HG02759 (cell line): ENCODE data around the gene ELAPOR2.
"Not testable (repeated sequence)": the region's sequence is repeated elsewhere in the genome, so short reads cannot be mapped to it uniquely, and the experiment has no call there.

ENCODE experiments used
- ATAC-seq: cut with Tn5 transposase; IDR thresholded peaks from one replicate; pipeline ENCODE4 v1.9.1; 2021; ENCODE audit warnings: mild to moderate bottlenecking, moderate library complexity; ENCODE audit not compliant: unreplicated experiment

ELAPOR2 gene

DNA sequence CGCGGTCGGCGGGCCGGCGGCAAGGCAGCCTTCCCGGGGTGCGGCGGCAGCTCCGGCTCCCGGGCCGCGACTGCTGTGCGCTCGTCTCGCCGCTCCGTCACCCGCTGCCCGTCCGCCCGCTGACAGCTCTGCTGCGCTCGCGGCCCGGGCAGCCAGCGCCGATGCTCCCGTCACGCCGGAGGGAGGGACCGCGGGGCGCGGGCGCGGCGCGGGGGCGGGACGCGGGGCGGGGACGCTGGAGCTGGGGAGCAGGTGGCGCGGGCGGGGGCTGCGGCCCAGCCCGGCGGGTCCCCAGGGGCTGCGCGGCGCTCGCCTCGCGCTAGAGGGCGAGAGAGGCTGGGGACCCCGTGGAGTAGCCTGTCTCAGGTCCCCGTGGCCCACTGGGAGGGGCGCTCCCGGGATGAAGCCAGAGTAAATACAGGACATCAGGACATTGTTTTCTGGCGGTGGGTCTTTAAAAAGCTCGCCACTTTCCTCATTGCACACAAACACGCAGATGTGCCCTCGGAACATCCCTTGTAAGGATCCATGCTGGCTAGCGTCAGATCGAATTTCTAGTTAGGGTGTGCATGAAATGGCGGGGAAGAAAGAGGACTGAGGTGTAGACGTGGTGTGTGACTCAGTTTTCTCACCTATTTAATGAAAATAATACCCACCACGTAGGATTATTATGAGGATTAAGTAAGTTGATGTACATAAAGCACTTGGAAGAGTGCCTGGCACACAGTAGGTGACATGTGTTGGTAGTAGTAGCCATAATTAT lies at the start of gene ELAPOR2:
TSS of gene ELAPOR2 (minus strand) at position 130 of the 763 bp plus-strand sequence. CDS start 141 bp downstream, outside the sequence.
- ATAC-seq: peak; percentile 95

DNA sequence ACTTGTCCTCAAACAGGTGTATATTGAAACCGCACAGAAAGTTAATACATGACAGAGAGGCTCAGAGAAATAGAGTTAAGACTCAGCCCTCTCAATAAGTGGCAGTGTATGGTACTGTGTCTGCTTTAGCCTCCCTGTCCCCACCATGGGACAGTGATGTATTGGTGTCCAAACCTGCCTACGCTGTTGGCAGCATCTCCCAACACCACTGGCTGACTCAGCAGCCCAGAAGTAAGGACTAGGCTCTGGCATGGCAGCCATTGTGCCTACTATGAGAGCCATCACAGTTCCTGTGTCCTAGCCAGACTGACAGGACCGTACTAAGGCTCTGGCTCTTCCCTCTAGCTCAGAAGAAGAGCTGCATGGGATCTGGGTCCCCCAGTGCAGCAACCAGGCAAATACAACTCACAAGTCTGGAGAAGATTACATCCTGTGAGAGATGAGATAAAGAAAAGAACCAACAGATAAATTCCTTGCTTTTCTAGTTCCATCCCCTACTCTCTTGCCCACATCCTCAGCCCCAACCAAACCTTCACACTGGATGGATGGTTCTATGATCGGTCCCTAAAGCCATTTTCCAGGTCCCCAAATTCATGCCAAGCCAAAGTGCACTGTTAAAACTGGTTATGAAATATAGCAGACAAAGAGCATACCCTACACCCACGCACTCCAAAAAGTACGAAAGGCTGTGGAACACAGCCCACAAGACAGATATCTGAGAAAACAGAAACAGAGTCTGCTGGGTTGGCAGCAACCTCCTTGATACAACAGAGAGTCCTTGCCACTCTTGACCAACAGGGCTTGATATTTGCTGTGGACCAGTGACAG lies 48.7 kb upstream of the ELAPOR2 start:
- no peak for ATAC-seq

DNA sequence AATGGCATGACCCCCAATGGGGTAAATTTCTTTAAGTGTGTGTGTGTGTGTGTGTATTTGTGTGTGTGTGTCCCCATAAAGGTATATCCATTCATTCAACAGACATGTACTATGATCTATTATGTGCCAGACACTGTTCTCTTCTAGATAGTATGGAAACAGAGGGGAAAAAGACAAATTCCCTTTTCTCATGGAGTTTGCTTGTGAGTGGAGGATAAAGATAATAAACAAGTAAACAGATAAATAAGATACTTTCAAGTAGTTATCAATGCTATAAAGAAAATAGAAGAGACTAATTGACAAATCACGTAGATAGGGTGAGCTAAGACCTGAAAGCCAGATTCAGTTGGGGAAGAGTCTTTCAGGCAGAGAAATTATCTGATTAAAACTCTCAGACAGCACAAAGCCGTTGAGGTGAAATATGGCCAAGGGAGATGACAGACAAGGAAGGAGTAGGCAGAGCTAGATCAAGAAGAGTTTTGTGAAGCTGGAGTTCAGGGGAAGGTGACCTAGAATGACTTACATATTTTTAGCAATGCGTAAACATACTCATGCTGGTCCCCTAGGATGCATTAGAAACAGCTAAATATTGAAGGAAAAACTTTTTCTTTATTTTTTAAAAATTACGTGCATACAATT lies 47.6 kb upstream of the ELAPOR2 start:
- no peak for ATAC-seq

DNA sequence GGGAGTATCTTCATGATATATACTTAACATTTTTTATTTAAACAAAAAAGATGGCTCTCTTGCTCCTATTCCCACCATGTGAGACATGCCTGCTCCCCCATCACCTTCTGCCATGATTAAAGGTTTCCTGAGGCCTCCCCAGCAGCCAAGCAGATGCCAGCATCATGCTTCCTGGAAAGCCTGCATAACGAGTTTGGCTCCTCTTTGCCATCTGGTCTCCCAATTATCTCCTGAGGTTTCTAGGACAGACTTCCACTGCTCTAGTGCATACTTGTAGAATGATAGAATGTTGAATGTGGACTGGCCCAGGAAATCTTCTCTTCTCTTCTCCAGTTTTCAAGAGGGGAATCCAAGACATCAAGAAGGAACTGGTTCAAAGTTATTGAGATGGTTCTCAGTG lies 45.9 kb upstream of the ELAPOR2 start:
- ATAC-seq: no peak

DNA sequence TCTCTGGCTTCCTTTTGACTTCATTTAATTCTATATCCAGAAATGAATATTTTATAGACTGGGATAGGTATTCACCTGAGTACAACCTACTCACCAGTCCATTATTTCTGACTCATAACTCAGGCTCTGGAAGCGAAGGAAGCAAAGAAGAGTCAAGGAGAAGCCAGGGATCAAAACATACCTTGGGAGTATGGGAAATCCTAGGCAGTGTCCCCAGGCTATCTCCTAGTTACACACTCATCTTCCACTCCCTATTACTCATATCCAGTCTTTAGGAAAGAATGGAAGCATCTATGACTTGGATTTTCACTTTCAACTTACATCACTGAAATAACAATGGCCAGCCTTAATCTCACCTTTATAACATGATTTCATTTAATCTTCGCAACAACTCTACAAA lies 40.9 kb upstream of the ELAPOR2 start:
- no peak for ATAC-seq

GRCh38 chr7:87097375-87097774 lies 37.9 kb upstream of the ELAPOR2 start:
- not testable (repeated sequence) for ATAC-seq

DNA sequence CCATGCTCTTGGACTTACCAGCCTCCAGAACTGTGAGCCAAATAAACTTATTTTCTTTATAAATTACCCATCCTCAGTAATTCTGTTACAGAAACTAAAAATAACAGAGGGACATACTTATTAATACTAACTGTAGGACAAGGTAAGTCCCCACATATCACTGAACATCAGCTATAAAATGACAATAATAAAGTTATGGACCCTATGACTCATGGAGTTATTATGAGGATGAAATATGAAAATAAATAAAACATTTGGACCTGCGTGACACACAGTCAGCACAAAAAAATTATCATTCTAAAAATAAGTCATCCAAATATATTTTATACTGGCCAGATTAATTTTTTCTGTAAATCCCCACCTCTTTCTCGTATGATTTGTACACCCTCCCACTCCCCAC lies 34.9 kb upstream of the ELAPOR2 start:
- no peak for ATAC-seq

DNA sequence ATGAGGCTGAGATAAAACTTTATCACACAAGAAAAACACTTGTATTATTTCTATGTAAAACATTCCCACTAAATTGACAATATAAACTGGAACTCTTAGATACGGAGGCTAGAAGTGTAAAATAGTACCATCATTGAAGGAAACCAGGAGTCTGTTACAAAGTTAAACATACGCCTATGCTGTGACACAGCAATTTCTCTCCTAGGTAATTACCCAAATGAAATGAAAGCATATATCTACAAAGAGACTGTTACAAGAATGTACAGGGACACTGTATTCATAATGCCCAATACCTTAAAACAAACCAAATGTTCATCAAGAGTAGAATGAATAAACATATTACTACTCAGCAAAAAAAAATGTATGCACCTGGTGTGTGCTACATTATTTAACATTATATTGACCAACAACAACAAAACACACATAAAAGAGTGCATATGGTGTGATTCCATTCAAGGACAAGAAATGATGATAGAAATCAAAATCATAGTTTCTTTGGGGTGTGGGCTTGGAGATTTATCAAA lies 33.2 kb upstream of the ELAPOR2 start:
- no peak for ATAC-seq

DNA sequence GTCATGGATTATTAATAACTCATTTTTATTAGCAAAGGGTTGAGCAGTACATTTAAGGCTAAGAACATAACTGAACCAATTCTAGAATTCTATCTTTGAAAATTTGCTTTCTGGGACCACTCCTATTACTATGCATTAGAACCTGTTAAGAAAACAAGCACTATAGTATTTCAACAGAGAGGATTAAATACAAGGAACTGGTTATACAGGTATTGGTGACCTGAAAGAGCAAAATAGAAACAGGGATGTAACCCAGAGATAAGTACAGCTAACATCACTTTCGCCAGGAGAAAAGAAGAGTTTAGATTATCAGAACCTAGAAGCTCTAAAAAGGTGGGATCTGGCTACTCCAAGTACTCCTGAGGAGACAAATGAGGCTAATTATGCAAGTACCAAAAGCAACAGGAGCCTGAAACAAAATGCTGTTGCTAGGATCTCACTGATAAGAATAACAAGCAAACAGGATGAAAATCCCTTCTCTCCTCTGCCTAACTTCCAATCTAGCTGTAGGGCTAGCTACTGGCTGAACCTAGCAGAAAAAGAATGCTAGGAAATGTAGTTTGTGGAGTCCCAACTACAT lies 32.1 kb upstream of the ELAPOR2 start:
- ATAC-seq: no peak

DNA sequence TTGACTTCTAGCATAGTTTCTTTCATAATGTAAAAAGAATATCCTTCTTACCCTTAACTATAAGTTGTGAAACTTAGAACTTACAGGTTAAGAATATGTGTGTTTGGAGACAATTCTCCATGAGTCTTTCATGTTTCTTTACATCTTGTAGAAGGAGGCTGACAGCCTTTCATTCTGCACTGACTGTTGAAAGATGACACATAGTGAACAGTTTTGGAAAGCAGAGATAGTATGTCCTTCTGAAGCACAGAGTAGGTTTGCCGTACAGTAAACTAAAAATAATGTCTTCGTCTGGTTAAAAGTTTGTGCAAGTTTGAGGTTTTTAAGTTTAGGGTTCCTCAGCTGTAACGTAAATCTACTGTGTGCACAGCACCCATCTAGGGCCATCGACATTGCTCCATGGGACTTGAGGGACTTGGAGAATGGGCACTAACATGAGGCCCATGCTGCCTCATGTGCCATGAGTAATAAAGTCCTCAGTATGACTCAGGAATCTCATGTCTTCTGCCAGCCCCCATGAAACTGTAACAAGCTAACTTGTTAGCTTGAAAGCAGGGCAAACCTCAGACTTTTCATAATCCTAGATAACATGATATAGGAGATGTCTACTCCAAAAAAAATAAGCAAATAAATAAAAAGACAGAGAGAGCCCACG lies 24.5 kb upstream of the ELAPOR2 start:
- ATAC-seq: no peak

DNA sequence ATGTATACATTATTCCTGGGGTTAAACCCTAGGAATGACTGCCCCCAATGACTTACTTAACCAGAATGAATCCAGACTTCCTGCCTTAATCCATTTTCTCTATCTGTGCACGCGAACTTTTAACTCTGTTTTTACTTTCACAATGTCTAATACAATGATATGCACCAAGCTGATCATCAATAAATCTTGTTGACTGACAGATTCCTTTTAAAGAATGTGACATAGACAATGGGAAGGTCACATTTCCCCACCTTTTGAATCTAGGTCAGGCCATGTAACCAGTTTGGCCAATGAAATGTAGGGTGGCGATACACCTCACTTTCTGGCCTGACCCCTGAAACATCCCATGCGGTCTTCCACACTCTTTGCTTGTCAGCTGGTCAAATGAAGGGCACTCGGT lies 23.2 kb upstream of the ELAPOR2 start:
- no peak for ATAC-seq

GRCh38 chr7:87075671-87076404 lies 16.4 kb upstream of the ELAPOR2 start:
- ATAC-seq: peak; percentile 80

GRCh38 chr7:87067788-87068187 lies 8.3 kb upstream of the ELAPOR2 start:
- ATAC-seq: no peak

- no peak for ATAC-seq
Measured at GRCh38 chr7:87060288-87060537, 759 bp upstream of the ELAPOR2 start.

DNA sequence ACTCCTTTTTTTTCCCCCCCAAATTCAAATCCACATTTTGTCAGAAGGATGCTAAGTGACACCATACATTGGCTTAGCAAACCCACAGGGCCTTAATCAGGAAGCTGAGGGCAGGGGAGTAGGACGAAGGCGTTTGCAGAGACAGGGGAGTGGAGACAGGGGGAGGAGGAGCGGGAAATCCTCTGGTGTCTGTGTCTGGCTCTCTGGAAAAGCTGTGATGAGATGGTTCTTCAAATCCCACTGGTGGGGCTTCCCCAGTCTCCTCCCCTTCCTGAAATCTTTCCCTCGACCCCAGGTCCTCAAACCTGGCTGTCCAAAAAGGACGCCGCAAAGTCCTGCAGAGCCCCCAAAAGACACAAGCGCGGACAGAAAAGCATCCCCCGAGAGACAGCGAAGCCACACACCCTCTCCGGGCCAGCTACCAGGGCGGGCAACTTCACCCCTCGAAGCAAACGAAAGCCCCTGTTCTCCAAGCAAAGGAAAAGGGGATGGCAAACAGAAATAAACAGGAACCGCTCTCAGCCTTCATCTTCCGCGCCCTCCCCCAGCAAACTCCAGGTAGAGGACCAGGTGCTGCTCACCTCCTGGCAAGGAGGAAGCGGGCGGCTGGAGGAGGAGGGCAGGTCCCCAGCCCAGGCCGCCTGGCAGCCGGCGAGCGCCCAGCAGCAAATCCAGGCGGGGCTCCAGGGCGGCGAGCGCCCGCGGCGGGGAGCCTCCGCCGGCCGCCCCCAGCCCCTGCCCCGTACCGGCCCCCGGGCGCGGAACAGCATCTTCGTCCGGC lies 520 bp downstream of the ELAPOR2 start:
- peak; percentile 49 for ATAC-seq

GRCh38 chr7:87057210-87057609 lies 2.2 kb downstream of the ELAPOR2 start:
- ATAC-seq: no peak

DNA sequence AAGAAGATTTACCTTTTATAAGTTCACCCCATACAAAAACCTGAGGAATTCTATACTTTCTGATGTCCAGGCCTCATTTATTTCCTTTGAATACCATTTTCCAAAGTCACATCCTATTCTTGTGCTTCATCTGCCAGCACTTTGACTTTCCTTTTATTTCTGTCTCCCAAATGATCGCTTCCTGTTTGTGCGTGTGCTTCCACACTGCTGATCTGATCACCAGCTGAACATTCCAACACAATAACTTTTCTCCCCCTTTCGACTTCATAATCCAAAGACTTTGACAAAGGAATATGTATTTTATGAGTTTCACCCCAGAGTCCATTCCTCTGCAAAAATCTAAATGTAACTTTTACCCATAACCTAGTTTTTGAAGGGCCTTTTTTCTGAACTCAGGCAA lies 3.1 kb downstream of the ELAPOR2 start:
- no peak for ATAC-seq

DNA sequence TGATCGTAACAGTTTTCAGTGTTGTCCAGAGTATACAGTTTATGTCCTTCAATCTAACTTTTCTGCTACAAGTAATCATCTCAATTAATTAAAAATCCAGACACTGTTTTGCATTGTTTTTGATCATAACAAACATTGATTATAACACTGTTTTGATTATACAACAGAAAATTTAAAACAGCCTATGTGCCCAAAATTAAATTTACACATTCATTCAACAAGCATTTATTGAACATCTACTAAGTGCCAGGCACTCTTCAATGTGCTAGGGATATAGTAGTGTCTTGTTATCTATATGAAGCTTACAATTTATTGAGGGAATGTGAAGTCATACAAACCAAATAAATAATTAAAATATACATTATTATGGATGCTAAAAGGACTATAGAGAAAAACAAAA lies 10.6 kb downstream of the ELAPOR2 start:
- no peak for ATAC-seq

- ATAC-seq: no peak
Measured at GRCh38 chr7:87046456-87046855, 13.0 kb downstream of the ELAPOR2 start.
